ENCODE measurements around the gene STK10. TPM values are rescaled to one million over a fixed set of nuclear protein-coding genes. Genes with fewer than 3 reads are reported as not detected.

The STK10 gene
- total and polyA plus RNA-seq, 2 of the 8 experiments (the other 6 are each of a cell fraction or from before 2014, with no cell fraction given), result 10.5 to 21.4 TPM

DNA sequence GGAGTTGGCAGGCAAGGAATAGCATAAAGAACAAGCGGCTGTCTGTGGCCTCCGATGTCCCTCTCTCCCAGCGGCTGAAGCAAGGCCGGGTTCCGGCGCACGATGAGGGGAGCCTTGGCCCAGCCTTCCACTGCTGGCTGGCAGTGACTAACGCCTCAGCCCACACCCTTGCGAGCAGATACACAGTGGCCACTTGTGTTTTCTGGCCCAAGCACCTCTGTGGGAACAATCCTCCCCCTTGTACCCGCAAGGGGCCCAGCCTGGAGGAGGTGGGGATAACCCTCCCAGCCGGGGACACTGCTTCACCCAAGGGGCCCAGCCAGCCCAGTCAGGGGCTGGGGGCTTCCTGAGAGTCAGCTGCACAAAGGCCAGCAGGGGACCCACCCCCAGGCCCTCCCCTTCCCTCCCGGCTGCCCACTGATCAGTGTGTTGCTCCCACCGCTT, 23.2 kb downstream of the STK10 start (continued):
- TF ChIP-seq, protein P1, sequence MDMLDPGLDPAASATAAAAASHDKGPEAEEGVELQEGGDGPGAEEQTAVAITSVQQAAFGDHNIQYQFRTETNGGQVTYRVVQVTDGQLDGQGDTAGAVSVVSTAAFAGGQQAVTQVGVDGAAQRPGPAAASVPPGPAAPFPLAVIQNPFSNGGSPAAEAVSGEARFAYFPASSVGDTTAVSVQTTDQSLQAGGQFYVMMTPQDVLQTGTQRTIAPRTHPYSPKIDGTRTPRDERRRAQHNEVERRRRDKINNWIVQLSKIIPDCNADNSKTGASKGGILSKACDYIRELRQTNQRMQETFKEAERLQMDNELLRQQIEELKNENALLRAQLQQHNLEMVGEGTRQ (IDR thresholded peaks at IDR 0.05; ENCODE audit: low read length), result no peak
- no peak for TF ChIP-seq RFX5 (IDR thresholded peaks at IDR 0.05; ENCODE audit: borderline replicate concordance, low read depth, low read length)

All from H1 (cell line).